DOHH2 (cell line): Measurements from ENCODE around the gene KIF26A.
A peak's percentile ranks its signal among the peaks of the same experiment; 100 is the strongest.

Experiments
- EZH2phosphoT487 ChIP-seq: fragments of 200-600 bp; sonication (generic); IDR thresholded peaks from 2 replicates; pipeline ENCODE4 v1.6.1; 2017; ENCODE audit warnings: borderline replicate concordance, mild to moderate bottlenecking, antibody characterized with exemption, low read length, moderate library complexity, mixed read lengths
- TF ChIP-seq, protein P1 (sequence below): fragments of 200-600 bp; sonication (generic); IDR thresholded peaks from one replicate; pipeline ENCODE4 v1.5.1; 2014; ENCODE audit warnings: antibody characterized with exemption, mild to moderate bottlenecking, low read depth, low read length; ENCODE audit not compliant: poor library complexity, severe bottlenecking

DNA sequence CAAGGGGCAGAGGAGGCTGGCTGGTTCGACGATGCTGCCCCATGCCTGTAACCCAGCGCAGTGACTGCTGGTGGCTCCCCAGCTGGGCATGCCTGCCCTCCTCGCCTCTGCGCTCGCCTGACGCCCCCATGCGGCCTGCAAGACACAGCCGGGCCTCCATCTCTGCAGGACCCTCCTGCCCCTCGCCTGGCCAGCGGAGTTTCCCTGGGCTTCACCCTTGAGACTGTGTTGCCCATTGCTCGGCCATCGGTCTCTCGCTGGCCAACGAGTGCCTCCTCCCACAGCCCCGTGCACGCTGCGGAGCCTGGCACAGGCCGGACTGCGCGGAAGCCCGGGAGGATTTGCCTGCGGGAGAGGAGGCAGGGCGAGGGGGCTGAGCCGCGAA is 35.3 kb upstream of the KIF26A start:
- TF ChIP-seq, protein P1, sequence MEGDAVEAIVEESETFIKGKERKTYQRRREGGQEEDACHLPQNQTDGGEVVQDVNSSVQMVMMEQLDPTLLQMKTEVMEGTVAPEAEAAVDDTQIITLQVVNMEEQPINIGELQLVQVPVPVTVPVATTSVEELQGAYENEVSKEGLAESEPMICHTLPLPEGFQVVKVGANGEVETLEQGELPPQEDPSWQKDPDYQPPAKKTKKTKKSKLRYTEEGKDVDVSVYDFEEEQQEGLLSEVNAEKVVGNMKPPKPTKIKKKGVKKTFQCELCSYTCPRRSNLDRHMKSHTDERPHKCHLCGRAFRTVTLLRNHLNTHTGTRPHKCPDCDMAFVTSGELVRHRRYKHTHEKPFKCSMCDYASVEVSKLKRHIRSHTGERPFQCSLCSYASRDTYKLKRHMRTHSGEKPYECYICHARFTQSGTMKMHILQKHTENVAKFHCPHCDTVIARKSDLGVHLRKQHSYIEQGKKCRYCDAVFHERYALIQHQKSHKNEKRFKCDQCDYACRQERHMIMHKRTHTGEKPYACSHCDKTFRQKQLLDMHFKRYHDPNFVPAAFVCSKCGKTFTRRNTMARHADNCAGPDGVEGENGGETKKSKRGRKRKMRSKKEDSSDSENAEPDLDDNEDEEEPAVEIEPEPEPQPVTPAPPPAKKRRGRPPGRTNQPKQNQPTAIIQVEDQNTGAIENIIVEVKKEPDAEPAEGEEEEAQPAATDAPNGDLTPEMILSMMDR = peak; percentile 11
- no peak for TF ChIP-seq EZH2phosphoT487
